CD14-positive monocyte (primary cell): ENCODE measurements around the gene DMRT2. TPM values are rescaled to one million over a fixed set of nuclear protein-coding genes. Genes with fewer than 3 reads are reported as not detected.

Experiments used
- DNase-seq, 3 donors: peaks; one replicate each; pipeline ENCODE4 v3.0.0-alpha.2; 2011 to 2022
- H2AFZ ChIP-seq: 2 replicates; pipeline ENCODE4 v1.6.0; 2012; ENCODE audit warnings: mild to moderate bottlenecking, low read depth, low read length, inconsistent platforms; ENCODE audit not compliant: insufficient read depth, poor library complexity, severe bottlenecking
- H3K27ac ChIP-seq, 2 donors: 1 replicate in 1 of 2; 2 replicates in 1 of 2; pipeline ENCODE4 v1.5.1; 2012 to 2013; ENCODE audit warnings: low read length in 2 of 2, control low read depth in 1 of 2, inconsistent platforms in 1 of 2, low read depth in 1 of 2, mild to moderate bottlenecking in 1 of 2
- H3K27me3 ChIP-seq, 2 donors: one replicate each; pipeline versions ENCODE4 v1.6.0 to v1.6.1; 2011 to 2013; ENCODE audit warnings: low read length in 2 of 2; ENCODE audit not compliant: control insufficient read depth in 2 of 2, insufficient read depth in 2 of 2
- H3K36me3 ChIP-seq, 2 donors: replicated peaks in 1 of 2; 1 replicate in 1 of 2; 2 replicates in 1 of 2; pipeline versions ENCODE4 v1.5.1 to v1.6.1; 2012 to 2013; ENCODE audit warnings: low read length in 2 of 2, control low read depth in 1 of 2, inconsistent platforms in 1 of 2, mild to moderate bottlenecking in 1 of 2; ENCODE audit not compliant: insufficient read depth in 2 of 2, control insufficient read depth in 1 of 2
- H3K4me1 ChIP-seq, 2 donors: 1 replicate in 1 of 2; 2 replicates in 1 of 2; pipeline versions ENCODE4 v1.5.1 to v1.6.1; 2012 to 2013; ENCODE audit warnings: low read length in 2 of 2, control low read depth in 1 of 2, inconsistent platforms in 1 of 2, mild to moderate bottlenecking in 1 of 2, moderate library complexity in 1 of 2; ENCODE audit not compliant: insufficient read depth in 2 of 2, control insufficient read depth in 1 of 2
- H3K4me2 ChIP-seq: replicated peaks from 2 replicates; pipeline ENCODE3; 2012; ENCODE audit warnings: low read length, moderate library complexity, mild to moderate bottlenecking; ENCODE audit not compliant: poor library complexity, severe bottlenecking; ENCODE audit errors: extremely low read depth
- H3K4me3 ChIP-seq, 3 experiments: fragments of 200-600 bp in 1 of 3; sonication (generic) in 1 of 3; replicated peaks in 1 of 3; 1 replicate in 2 of 3; 2 replicates in 1 of 3; pipeline ENCODE4 v1.5.1; 2011 to 2013; ENCODE audit warnings: low read length in 3 of 3, mild to moderate bottlenecking in 3 of 3, control low read depth in 2 of 3, low read depth in 2 of 3, inconsistent platforms in 1 of 3, moderate library complexity in 1 of 3
- H3K79me2 ChIP-seq: 2 replicates; pipeline ENCODE4 v1.6.0; 2012; ENCODE audit warnings: mild to moderate bottlenecking, control low read depth, inconsistent platforms, low read length, moderate library complexity; ENCODE audit not compliant: insufficient read depth
- H3K9ac ChIP-seq: 2 replicates; pipeline ENCODE4 v1.6.0; 2017; ENCODE audit warnings: low read length, mild to moderate bottlenecking; ENCODE audit not compliant: insufficient read depth, poor library complexity, severe bottlenecking
- H3K9me3 ChIP-seq, 2 donors: replicated peaks in 1 of 2; 1 replicate in 1 of 2; 2 replicates in 1 of 2; pipeline versions ENCODE4 v1.5.1 to v1.6.1; 2012 to 2013; ENCODE audit warnings: low read length in 2 of 2, control low read depth in 1 of 2; ENCODE audit not compliant: control insufficient read depth in 1 of 2, insufficient read depth in 1 of 2
- H4K20me1 ChIP-seq: 2 replicates; pipeline ENCODE4 v1.6.0; 2012; ENCODE audit warnings: mild to moderate bottlenecking, low read length, control low read depth, moderate library complexity; ENCODE audit not compliant: insufficient read depth
- H3K27ac Mint-ChIP-seq, 7 donors: one replicate each; pipeline ENCODE4 v1.8.0; 2020; ENCODE audit warnings: mild to moderate bottlenecking in 7 of 7, mixed read lengths in 7 of 7, moderate library complexity in 6 of 7, inconsistent platforms in 2 of 7
- H3K27me3 Mint-ChIP-seq, 3 donors: one replicate each; pipeline ENCODE4 v1.8.0; 2021 to 2022; ENCODE audit warnings: low read depth in 3 of 3, mild to moderate bottlenecking in 3 of 3, mixed read lengths in 3 of 3, moderate library complexity in 3 of 3, inconsistent platforms in 1 of 3
- H3K36me3 Mint-ChIP-seq, 2 donors: one replicate each; pipeline ENCODE4 v1.8.0; 2020; ENCODE audit warnings: mixed read lengths in 2 of 2, inconsistent platforms in 1 of 2, mild to moderate bottlenecking in 1 of 2
- H3K4me1 Mint-ChIP-seq: one replicate; pipeline ENCODE4 v1.8.0; 2020; ENCODE audit warnings: mild to moderate bottlenecking, mixed read lengths
- H3K4me3 Mint-ChIP-seq, 2 donors: one replicate each; pipeline ENCODE4 v1.8.0; 2020; ENCODE audit warnings: mild to moderate bottlenecking in 2 of 2, mixed read lengths in 2 of 2, moderate library complexity in 1 of 2
- H3K9me3 Mint-ChIP-seq, 7 donors: one replicate each; pipeline ENCODE4 v1.8.0; 2020 to 2022; ENCODE audit warnings: mixed read lengths in 7 of 7, mild to moderate bottlenecking in 6 of 7, moderate library complexity in 6 of 7, inconsistent platforms in 2 of 7
- CTCF ChIP-seq: fragments of 200-600 bp; IDR thresholded peaks from one replicate; pipeline ENCODE4 v1.8.0; 2022; ENCODE audit warnings: antibody characterized with exemption, mild to moderate bottlenecking
- WGBS: methylation state at CpG from one replicate; pipeline ENCODE4 v1.1.5; 2013; ENCODE audit warnings: missing lambda C conversion rate; ENCODE audit not compliant: insufficient coverage; 5-methylcytosine and 5-hydroxymethylcytosine counted together
- intact Hi-C, 2 donors: fragments of 100-400 bp; cut with micrococcal nuclease; formaldehyde crosslinking; loops; one replicate each; pipeline versions ENCODE4 v1.15.0 to v1.15.1; 2023
- polyA plus RNA-seq, 3 donors: library from polyadenylated mRNA; depleted of rRNA in 1 of 3; unstranded in 2 of 3; stranded (reverse) in 1 of 3; fragments of 300-500 nt in 2 of 3; fragments of >200 nt in 1 of 3; fragmentation: Illumina TruSeq in 2 of 3; gene quantifications; 1 replicate in 2 of 3; 2 replicates in 1 of 3; pipeline ENCODE4 v1.2.3, GENCODE V29; 2012 to 2021

The DMRT2 gene
- polyA plus RNA-seq, 3 donors, result not detected

- H3K27ac Mint-ChIP-seq, result peak overlapping the region in 1 of 7 donors; percentile 47
- TF ChIP-seq CTCF, result no peak
- H3K4me2 ChIP-seq, result no peak overlapping the region
- H3K36me3 Mint-ChIP-seq, result no peaks in the 10 kb centered on the region
- H3K4me1 Mint-ChIP-seq, result peaks cover 19% of the 10 kb centered on the region
- no peak overlapping the region for H3K27ac ChIP-seq
- no peak for DNase-seq
- H3K9ac ChIP-seq, result no peak overlapping the region
- 89% methylated on average over 2 of the region's 3 CpGs for WGBS
- no peak overlapping the region for H3K4me3 ChIP-seq
- intact Hi-C loops, result loop anchor here (5.0 to 10.0 kb wide), 3 partner anchors 393 to 533 kb away; no protein-coding TSS in a partner anchor
- no peak overlapping the region for H3K4me3 Mint-ChIP-seq
- no peaks in the 10 kb centered on the region for H3K79me2 ChIP-seq
- H3K9me3 Mint-ChIP-seq, result no peaks in the 10 kb centered on the region
- H3K9me3 ChIP-seq, result no peaks in the 10 kb centered on the region
- H4K20me1 ChIP-seq, result no peaks in the 10 kb centered on the region
- H3K36me3 ChIP-seq, result no peaks in the 10 kb centered on the region
- no peak overlapping the region for H2AFZ ChIP-seq
- peaks cover 33 to 41% of the 10 kb centered on the region in 2 donors for H3K4me1 ChIP-seq
- no peaks in the 10 kb centered on the region for H3K27me3 ChIP-seq
- peaks cover 0 to 8% (median 4%) of the 10 kb centered on the region in 3 donors for H3K27me3 Mint-ChIP-seq
These were observed 42.8 kb upstream of the DMRT2 start for GRCh38 chr9:1007312-1007711.

- H3K27me3 Mint-ChIP-seq, result peaks cover under 1 to 8% (median 2%) of the 10 kb centered on the region in 3 donors
- peak; percentile 20 to 67 (median 60) for DNase-seq
- Histone ChIP-seq H3K9ac (no peak overlapping the region), H3K4me1 (peaks cover 33 to 41% of the 10 kb centered on the region in 2 donors), H4K20me1 (no peaks in the 10 kb centered on the region), H3K4me2 (peak overlapping the region; percentile 3), H3K79me2 (no peaks in the 10 kb centered on the region), H3K27ac (no peak overlapping the region), H3K9me3 (no peaks in the 10 kb centered on the region), H2AFZ (no peak overlapping the region), H3K36me3 (no peaks in the 10 kb centered on the region), H3K27me3 (no peaks in the 10 kb centered on the region), H3K4me3 (no peak overlapping the region)
- no peaks in the 10 kb centered on the region for H3K36me3 Mint-ChIP-seq
- H3K4me1 Mint-ChIP-seq, result peaks cover 22% of the 10 kb centered on the region
- no CpG with 5 or more reads among the region's 3 CpGs for WGBS
- intact Hi-C loops, result loop anchor here (2.0 to 10.0 kb wide), 5 partner anchors 113 to 533 kb away; no protein-coding TSS in a partner anchor
- H3K4me3 Mint-ChIP-seq, result peak overlapping the region in 1 of 2 donors; percentile 54
- TF ChIP-seq CTCF, result no peak
- H3K9me3 Mint-ChIP-seq, result no peaks in the 10 kb centered on the region
- H3K27ac Mint-ChIP-seq, result peak overlapping the region in 3 of 7 donors; percentile 30 to 75 (median 71)
These were observed 41.9 kb upstream of the DMRT2 start for GRCh38 chr9:1008216-1008615.
